Measurements from ENCODE around the gene CCDC90B. TPM values are rescaled to one million over a fixed set of nuclear protein-coding genes. Genes with fewer than 3 reads are reported as not detected.

CCDC90B gene
- total and polyA plus RNA-seq, 4 donors, result 18.8 to 40.5 (median 28.1) TPM

- no peaks in the 10 kb centered on the region for H3K9me3 ChIP-seq (ENCODE audit: control insufficient read depth in 4 of 4, low read length in 3 of 4)
- H3K27me3 ChIP-seq (ENCODE audit: control insufficient read depth in 4 of 4, insufficient read depth in 4 of 4, low read length in 3 of 4), result no peaks in the 10 kb centered on the region
- H3K36me3 ChIP-seq (ENCODE audit: control insufficient read depth in 4 of 4, insufficient read depth in 3 of 4, low read depth in 1 of 4, low read length in 3 of 4), result no peaks in the 10 kb centered on the region
- WGBS, result 96% methylated on average over 4 of the region's 4 CpGs
- no peak overlapping the region for H3K27ac ChIP-seq (ENCODE audit: low read depth in 1 of 2, low read length in 2 of 2)
- no peaks in the 10 kb centered on the region for H3K4me1 ChIP-seq (ENCODE audit: control insufficient read depth in 4 of 4, insufficient read depth in 4 of 4, low read length in 3 of 4)
- no peak overlapping the region for H3K4me3 ChIP-seq (ENCODE audit: low read depth in 1 of 3, low read length in 3 of 3)
- TF ChIP-seq SP1 (IDR thresholded peaks at IDR 0.05) (no peak), FOXA2 (IDR thresholded peaks at IDR 0.05) (no peak), EGR1 (IDR thresholded peaks at IDR 0.05; ENCODE audit: low read depth in 2 of 2) (no peak), RAD21 (IDR thresholded peaks at IDR 0.05) (no peak), FOXA1 (IDR thresholded peaks at IDR 0.05) (no peak), JUND (IDR thresholded peaks at IDR 0.05) (no peak), NR2F2 (IDR thresholded peaks at IDR 0.05) (no peak), RXRA (IDR thresholded peaks at IDR 0.05) (no peak), MAX (IDR thresholded peaks at IDR 0.05) (no peak), HNF4G (IDR thresholded peaks at IDR 0.05) (no peak), TAF1 (conservative IDR thresholded peaks at IDR 0.05) (no peak)
- H3K9ac ChIP-seq (ENCODE audit: low read depth in 1 of 2, low read length in 2 of 2), result no peak overlapping the region
- DNase-seq (ENCODE audit: low spot score), result no peak
Measured at GRCh38 chr11:83306200-83307080, 20.3 kb upstream of the CCDC90B start.

GRCh38 chr11:83303316-83303715, 17.1 kb upstream of the CCDC90B start:
- TF ChIP-seq RAD21 (IDR thresholded peaks at IDR 0.05) (no peak), JUND (IDR thresholded peaks at IDR 0.05) (no peak), SP1 (IDR thresholded peaks at IDR 0.05) (no peak), CTCF (IDR thresholded peaks at IDR 0.05; ENCODE audit: low read depth, low read length, missing input control) (no peak), FOXA1 (IDR thresholded peaks at IDR 0.05) (no peak), YY1 (IDR thresholded peaks at IDR 0.05) (no peak), EGR1 (IDR thresholded peaks at IDR 0.05; ENCODE audit: low read depth in 2 of 2) (no peak), HNF4G (IDR thresholded peaks at IDR 0.05) (no peak), GABPA (IDR thresholded peaks at IDR 0.05 in 1 of 2, conservative IDR thresholded peaks at IDR 0.05 in 1 of 2) (no peak), FOXA2 (IDR thresholded peaks at IDR 0.05) (no peak), NR2F2 (IDR thresholded peaks at IDR 0.05) (no peak), MAX (IDR thresholded peaks at IDR 0.05) (no peak), HNF4A (conservative IDR thresholded peaks at IDR 0.05) (no peak), ATF3 (IDR thresholded peaks at IDR 0.05) (no peak), RXRA (IDR thresholded peaks at IDR 0.05) (no peak), TAF1 (conservative IDR thresholded peaks at IDR 0.05) (no peak), ZBTB33 (IDR thresholded peaks at IDR 0.05) (no peak), REST (IDR thresholded peaks at IDR 0.05) (no peak)
- Histone ChIP-seq H3K9ac (ENCODE audit: low read depth in 1 of 2, low read length in 2 of 2) (no peak overlapping the region), H3K9me3 (ENCODE audit: control insufficient read depth in 4 of 4, low read length in 3 of 4) (no peaks in the 10 kb centered on the region), H3K27ac (ENCODE audit: low read depth in 1 of 2, low read length in 2 of 2) (no peak overlapping the region), H3K36me3 (ENCODE audit: control insufficient read depth in 4 of 4, insufficient read depth in 3 of 4, low read depth in 1 of 4, low read length in 3 of 4) (no peaks in the 10 kb centered on the region), H3K4me3 (ENCODE audit: low read depth in 1 of 3, low read length in 3 of 3) (no peak overlapping the region), H3K27me3 (ENCODE audit: control insufficient read depth in 4 of 4, insufficient read depth in 4 of 4, low read length in 3 of 4) (no peaks in the 10 kb centered on the region), H3K4me1 (ENCODE audit: control insufficient read depth in 4 of 4, insufficient read depth in 4 of 4, low read length in 3 of 4) (no peaks in the 10 kb centered on the region)
- DNase-seq (ENCODE audit: low spot score), result no peak
- WGBS, result 76% methylated on average over 4 of the region's 4 CpGs

Measured in liver (tissue), 9 donors.